NCI-H1694 treated with DMSO at 0.1 percent for 48 hours (cell line): ENCODE measurements around the gene INPP5D.
"Not testable (repeated sequence)": the region's sequence is repeated elsewhere in the genome, so short reads cannot be mapped to it uniquely, and the experiment has no call there.

Experiments used
- DNase-seq: peaks from one replicate; lab custom pipeline; 2025; lab: John Stamatoyannopoulos, UW

Gene INPP5D

DNA sequence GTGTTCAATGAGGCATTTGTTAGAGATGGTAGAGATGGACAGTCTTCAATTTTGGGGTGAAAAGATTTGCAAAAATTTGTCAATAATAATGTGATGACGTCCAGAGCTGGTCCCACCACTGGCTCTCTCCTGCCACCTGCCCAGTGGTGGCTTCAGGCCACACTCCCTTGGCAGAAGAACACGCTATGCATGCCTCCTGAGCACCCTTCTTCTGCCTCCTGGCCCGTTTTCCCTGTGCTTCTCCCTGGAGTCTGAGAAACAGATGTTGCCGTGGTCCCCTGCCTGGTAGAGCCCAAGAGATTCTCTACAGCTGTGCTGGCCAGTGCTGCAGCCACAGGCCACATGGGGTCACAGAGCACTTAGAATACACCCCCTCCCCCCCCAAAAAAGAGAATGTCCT lies 33.6 kb downstream of the INPP5D start:
- DNase-seq: no peak

- no peak for DNase-seq
Observed at GRCh38 chr2:233094614-233095013, 34.5 kb downstream of the INPP5D start.

DNA sequence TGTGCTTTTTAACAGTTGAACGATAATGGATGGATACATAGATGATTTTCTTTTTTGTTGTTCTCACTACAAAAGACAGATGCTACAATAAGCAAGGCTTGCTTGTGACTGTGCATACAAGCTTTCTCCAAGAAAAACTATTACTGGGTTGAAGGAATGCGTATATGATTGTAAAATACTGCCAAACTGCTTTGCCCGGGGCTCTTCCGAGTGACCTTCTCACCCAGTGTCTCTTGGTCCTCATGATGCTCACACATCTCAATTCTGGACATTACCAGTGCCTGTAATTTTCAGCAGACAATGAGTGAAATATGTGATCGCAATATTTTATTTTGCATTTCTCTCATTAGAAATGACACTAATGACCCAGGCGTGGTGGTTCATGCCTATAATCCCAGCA lies 35.9 kb downstream of the INPP5D start:
- DNase-seq: no peak

- no peak for DNase-seq
Observed at GRCh38 chr2:233098618-233099017, 38.5 kb downstream of the INPP5D start.

GRCh38 chr2:233099820-233100191 lies 39.7 kb downstream of the INPP5D start:
- not testable (repeated sequence) for DNase-seq

GRCh38 chr2:233100192-233100998 lies 40.3 kb downstream of the INPP5D start:
- no peak for DNase-seq

GRCh38 chr2:233101141-233101540 lies 41.0 kb downstream of the INPP5D start:
- DNase-seq: no peak

GRCh38 chr2:233101816-233102215 lies 41.7 kb downstream of the INPP5D start:
- no peak for DNase-seq

DNA sequence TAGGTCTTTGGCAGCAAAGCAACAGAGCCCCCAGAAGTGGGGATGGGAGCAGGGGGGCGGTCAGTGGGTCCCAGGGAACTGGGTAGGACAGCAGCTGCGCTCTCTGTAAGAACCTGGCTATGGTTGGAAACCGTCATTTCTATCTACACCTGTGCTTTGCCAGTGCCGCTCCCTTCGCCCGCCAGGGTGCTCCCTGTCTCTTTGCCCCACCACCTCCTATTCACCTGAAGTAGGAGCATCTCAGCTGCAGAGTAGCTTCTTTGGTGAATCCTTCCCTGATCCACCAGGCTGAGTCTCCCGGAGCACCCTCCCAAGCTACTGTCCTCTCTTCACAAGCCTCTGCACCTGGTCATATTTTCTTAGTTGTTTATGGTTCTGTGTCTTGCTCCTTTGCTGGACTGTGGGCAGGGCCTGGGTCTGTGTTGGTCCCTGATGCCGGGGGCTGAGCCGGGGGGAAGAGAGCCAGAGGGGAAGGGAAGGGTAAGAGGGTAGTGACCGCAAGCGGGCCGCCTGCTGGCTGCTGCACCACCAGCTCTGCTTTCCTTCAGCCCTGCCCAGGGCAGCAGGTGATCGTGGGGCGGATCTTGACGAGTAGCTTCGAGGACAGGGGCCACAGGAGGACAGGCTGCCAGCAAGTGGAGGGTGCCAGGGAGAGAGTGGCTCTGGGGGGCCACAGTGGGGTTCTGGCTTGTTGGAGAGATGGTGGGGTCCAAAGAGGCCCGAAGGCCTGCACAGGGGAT lies 45.2 kb downstream of the INPP5D start:
- DNase-seq: no peak

DNA sequence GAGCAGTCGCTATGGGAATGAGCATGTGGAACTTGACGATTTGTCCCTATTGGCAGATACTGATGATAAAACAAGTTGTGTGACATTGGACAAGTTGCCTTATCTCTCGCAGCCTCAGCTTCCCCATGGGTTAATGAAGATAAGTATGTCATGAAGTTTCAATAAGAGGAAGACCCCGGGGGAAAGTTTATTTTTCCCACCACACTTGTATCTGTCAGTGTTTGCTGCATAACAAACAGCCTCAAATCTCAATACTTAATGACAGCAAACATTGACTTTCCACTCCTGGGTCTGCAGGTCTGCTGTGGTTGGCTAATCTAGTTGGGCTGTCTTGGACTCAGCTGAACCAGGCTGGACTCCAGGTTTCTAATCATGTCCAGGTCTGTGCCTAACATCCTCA lies 45.8 kb downstream of the INPP5D start:
- no peak for DNase-seq

- DNase-seq: no peak
Observed at GRCh38 chr2:233107011-233107410, 46.9 kb downstream of the INPP5D start.

DNA sequence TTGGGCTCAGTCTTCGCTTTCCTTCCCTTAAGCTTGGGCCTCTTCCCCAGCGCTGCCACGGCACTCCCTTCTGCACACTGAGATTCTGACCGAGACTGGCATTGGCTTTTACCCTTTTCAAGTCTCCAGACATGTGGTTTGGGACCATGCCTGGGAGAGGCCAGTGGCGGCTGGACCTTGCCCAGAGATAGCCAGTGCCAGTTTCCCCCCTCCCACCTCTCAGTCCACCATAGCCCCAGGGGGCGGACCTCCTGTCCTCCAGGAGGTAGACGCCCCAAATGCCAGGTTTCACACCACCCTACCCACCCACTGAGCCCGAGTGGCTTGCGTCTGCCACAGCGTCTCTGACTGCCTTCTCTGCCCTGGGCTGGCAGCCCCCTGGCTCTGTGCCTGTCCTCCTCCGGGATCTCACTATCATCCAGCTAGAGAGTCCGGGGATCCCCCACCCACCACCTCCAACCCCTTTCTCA lies 47.7 kb downstream of the INPP5D start:
- DNase-seq: no peak

DNA sequence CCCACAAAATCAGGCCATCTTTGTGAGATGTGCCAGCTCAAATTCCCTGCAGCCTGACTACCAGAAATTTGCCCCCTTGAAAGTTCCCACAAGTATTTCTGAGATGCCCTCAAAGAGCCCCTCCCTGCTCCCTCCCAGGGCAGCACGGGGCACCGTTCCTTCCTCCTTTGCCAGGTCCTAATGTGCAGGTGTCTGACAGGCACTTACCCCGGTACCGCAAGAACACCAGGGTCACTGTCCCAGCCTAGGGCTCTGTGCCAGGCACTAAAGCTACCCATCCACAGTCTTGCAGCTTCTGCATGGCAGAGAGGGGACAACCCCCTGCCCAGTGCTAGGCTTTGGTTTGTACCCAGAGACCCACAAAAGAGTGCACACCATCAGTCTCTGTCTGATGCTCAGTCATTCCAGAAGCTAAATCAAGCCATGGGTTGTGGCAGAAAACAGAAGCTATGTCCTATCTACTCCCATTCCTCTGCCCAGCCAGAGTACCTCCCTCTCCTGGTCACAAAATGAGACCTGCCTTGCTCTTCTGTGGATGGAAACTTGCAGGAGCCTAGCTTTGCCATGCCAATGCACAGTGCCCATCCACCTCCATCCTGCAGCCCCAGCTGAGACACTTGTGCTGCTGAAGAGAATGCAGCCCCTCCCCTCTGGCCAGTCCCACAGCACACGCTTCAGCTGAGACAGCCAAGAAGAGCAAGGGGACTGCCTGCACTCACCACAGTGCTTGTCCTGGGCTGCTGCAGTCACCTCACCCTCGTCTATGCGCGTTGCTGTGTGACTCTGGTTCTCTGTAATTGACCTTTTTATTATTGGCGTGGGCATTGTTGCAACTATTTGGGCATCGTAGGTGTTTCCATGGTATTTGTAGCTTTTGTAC lies 48.7 kb downstream of the INPP5D start:
- DNase-seq: no peak

DNA sequence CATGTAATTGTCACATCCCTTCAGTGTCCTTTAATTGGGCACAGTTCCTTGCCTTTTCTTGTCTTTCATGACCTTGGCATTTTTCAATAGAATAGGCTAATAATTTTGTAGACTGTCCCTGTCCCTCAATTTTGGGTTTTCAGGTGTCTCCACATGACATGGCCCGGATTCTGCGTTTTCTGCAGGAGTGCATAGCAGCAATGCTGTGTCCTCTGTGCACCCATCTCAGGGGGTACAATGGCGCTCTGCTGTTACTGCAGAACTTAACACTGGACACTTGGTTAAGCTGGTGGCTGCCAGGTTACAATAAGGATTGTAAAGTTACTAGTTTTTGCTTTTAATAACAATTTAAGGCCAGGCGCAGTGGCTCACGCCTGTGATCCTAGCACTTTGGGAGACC lies 51.3 kb downstream of the INPP5D start:
- DNase-seq: no peak

- no peak for DNase-seq
Observed at GRCh38 chr2:233112329-233112728, 52.2 kb downstream of the INPP5D start.

DNA sequence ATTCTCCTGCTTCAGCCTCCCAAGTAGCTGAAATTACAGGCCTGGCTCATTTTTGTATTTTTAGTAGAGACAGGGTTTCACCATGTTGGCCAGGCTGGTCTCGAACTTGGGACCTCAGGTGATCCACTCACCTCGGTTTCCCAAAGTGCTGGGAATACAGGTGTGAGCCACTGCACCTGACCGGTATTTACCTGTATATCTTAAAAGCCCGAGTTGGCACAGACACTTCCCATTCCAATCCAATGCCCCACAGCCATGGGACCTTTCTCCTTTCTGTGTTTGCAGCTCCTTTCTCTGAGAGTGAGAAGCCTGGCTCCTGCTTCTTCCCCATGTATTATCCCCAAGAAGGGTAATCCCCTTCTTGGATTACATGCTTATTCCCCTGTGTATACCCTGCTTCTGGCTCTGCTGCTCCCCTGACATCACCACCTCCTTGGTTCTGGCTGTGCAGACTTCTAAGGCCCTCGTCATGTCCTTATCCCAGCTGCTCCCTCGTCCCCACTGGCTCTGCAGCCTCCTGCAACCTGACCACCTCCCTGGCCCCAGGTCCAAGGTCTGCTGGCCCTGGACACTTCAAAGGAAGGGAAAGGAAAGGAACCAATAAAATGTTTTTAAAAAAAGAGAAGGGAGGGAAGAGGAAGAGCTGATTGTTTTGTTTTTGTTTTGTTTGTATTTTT lies 52.8 kb downstream of the INPP5D start:
- no peak for DNase-seq

DNA sequence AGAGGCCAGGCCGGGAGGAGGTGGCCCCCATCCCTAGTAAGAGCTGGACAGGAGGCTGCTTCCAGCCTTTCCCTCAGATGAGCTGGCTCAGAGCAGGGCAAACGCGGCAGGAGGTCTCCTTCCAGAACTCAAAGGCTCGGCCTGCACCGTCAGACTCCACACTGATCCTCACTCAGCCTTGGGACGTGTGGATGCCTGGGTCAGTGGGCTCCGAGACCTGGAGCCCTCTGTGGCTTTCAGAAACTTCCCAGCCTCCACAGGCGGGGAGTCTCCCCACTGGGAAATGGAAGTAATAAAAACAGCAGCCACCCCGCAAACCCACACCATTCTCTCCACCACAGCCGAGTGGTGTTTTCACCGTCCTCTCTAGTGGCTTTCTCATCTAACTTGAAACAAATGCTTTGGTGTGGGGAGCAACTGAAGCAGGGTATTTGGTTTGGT lies 54.3 kb downstream of the INPP5D start:
- no peak for DNase-seq

DNA sequence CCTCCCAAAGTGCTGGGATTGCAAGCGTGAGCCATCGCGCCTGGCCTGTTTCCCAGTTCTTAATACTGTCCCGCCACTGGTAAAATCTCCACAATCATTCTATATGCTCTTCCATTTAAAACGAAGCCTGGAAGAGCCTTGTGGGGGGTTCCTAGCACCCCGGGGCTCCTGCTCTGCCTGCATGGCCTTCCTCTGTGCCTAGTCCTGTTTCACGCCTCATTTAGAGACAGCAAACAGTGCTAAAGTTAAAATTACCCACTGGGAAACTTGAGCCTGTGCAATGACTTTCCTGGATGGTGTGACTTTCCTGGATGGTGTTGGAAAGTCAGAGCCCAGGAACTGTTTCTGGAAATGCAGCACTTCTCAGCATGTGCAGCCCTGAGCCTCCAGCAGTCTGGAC lies 55.0 kb downstream of the INPP5D start:
- DNase-seq: no peak

- DNase-seq: no peak
Observed at GRCh38 chr2:233115741-233116140, 55.6 kb downstream of the INPP5D start.

- no peak for DNase-seq
Observed at GRCh38 chr2:233116946-233117345, 56.8 kb downstream of the INPP5D start.

DNA sequence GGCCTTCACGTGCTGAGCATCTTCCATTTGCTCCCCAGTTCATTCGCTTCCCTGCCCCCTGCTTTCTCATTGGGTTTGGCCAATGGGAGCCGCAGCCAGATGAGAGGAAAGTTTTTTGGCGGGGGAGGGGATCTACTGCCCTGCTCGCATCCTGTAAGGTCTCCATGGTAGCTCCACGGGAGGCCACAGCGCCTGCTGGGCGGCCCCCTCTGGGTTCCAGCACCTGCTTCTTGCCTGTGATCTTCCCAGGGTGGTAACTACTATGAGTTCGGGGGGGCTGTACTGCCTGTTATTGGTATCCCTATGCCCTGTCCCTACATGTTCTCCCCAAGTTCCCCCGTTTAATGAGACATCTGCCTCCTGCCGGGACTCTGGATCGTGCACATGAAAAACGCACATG lies 57.2 kb downstream of the INPP5D start:
- DNase-seq: no peak
